Measurements from ENCODE around the gene SND1. TPM values are rescaled to one million over a fixed set of nuclear protein-coding genes. Genes with fewer than 3 reads are reported as not detected.

The SND1 gene
- total and polyA plus RNA-seq, 7 experiments from 2014 or later: 68.6 to 253 (median 137) TPM

DNA sequence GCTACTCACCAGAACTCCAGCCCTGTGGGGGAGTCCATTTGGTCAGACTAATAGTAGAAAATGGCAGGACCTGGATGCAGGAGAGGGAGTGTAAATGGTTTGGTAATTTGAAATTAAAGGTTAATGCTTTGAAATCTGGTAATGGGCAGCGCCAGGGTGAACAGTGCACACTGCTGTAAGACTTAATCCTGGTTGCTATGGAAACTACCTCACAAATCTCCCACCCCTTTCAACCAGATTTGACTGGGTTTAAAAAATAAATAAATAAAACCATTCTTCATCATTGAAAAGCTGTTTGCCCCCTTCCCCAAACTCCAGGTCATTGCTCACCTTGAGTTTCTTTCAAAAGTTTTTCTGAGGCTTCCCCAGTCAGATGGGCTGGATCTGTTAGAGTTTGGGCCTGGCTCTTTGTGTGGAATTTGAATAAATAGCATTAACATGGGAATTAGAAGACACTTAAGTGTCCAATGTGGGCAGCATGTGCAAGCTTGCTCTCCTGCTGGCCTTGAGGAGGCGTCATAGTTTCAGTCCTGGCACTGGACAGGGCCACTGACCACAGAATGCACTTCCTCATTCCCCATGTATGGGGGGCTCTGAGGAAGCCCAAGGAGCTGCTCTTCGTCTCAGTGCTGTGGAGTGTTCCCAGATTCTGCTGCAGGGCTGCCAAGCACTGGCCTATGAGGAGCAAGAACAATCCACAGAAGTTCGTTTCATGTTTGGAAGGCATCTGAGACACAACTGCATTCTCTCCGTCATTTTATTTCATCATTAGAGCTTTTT, 288.6 kb downstream of the SND1 start:
- intact Hi-C loops (cut with micrococcal nuclease): no loop called here
- Mint-ChIP-seq H3K36me3 (peaks cover 0 to 50% (median 13%) of the 10 kb centered on the region in 5 donors), H3K9me3 (no peaks in the 10 kb centered on the region), H3K4me1 (peaks cover 0 to 6% (median 1%) of the 10 kb centered on the region in 7 donors), H3K4me3 (no peak overlapping the region), H3K27ac (no peak overlapping the region), H3K27me3 (no peaks in the 10 kb centered on the region)
- Histone ChIP-seq H3K36me3 (ENCODE audit: control insufficient read depth in 2 of 3, insufficient read depth in 3 of 3, low read length in 3 of 3) (peaks cover 0 to 15% (median 0%) of the 10 kb centered on the region in 3 experiments), H3K9me3 (ENCODE audit: control insufficient read depth in 2 of 3, low read length in 3 of 3) (no peaks in the 10 kb centered on the region), H3K27me3 (ENCODE audit: control insufficient read depth in 2 of 2, insufficient read depth in 2 of 2, low read length in 2 of 2) (no peaks in the 10 kb centered on the region), H3K4me1 (ENCODE audit: control insufficient read depth in 2 of 2, insufficient read depth in 2 of 2, low read length in 2 of 2) (no peaks in the 10 kb centered on the region), H3K4me3 (ENCODE audit: low read length) (no peak overlapping the region), H3K27ac (ENCODE audit: low read depth, low read length) (no peak overlapping the region)
- ChIA-PET CTCF (no interaction called here), POLR2A (no interaction called here)
- no peak for ATAC-seq
- no peak for DNase-seq

DNA sequence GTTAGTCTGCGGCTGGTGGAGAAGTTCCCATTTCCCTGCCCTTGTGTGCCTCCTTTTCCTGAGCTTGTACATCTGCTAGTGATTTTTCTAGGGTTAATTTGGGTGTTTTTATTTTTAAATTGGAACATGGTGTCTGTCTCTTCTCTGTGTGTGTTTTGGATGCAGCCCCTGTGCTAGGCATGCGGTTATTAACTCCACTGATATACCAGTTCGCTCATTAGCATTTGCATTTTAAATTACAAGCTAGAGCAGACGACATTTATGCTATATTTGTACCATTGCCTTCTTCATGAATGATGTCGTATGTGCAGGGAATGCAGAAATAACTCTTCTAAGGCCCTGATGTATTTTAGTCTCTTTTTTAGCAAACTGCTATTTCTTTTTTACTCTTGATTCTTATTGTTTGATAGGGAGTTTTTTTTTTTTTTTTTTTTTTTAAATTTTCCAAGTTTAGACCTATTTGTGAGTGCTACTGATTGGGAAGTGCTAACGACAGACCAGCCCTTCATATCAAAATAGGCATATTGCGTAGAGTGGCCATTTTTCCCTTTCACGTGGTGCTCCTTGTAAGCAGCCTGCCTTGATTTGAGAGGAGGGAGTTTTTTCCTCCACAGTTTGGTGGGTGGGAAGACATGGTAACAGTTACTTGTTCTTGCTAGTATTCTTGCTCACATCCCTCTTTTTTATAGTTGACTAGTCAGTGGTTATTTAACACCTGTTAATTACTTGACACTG, 289.6 kb downstream of the SND1 start:
- no peak for ATAC-seq
- no peak overlapping the region for H3K27ac ChIP-seq (ENCODE audit: low read depth, low read length)
- Mint-ChIP-seq H3K27me3 (no peaks in the 10 kb centered on the region), H3K9me3 (no peaks in the 10 kb centered on the region), H3K36me3 (peaks cover 0 to 50% (median 14%) of the 10 kb centered on the region in 5 donors), H3K4me3 (no peak overlapping the region), H3K27ac (no peak overlapping the region), H3K4me1 (peaks cover 0 to 7% (median 6%) of the 10 kb centered on the region in 7 donors)
- peaks cover 0 to 15% (median 0%) of the 10 kb centered on the region in 3 experiments for H3K36me3 ChIP-seq (ENCODE audit: control insufficient read depth in 2 of 3, insufficient read depth in 3 of 3, low read length in 3 of 3)
- H3K27me3 ChIP-seq (ENCODE audit: control insufficient read depth in 2 of 2, insufficient read depth in 2 of 2, low read length in 2 of 2): no peaks in the 10 kb centered on the region
- no peak for DNase-seq
- no peaks in the 10 kb centered on the region for H3K4me1 ChIP-seq (ENCODE audit: control insufficient read depth in 2 of 2, insufficient read depth in 2 of 2, low read length in 2 of 2)
- POLR2A ChIA-PET: no interaction called here
- CTCF ChIA-PET: no interaction called here
- intact Hi-C loops (cut with micrococcal nuclease): no loop called here
- no peak overlapping the region for H3K4me3 ChIP-seq (ENCODE audit: low read length)
- no peaks in the 10 kb centered on the region for H3K9me3 ChIP-seq (ENCODE audit: control insufficient read depth in 2 of 3, low read length in 3 of 3)

DNA sequence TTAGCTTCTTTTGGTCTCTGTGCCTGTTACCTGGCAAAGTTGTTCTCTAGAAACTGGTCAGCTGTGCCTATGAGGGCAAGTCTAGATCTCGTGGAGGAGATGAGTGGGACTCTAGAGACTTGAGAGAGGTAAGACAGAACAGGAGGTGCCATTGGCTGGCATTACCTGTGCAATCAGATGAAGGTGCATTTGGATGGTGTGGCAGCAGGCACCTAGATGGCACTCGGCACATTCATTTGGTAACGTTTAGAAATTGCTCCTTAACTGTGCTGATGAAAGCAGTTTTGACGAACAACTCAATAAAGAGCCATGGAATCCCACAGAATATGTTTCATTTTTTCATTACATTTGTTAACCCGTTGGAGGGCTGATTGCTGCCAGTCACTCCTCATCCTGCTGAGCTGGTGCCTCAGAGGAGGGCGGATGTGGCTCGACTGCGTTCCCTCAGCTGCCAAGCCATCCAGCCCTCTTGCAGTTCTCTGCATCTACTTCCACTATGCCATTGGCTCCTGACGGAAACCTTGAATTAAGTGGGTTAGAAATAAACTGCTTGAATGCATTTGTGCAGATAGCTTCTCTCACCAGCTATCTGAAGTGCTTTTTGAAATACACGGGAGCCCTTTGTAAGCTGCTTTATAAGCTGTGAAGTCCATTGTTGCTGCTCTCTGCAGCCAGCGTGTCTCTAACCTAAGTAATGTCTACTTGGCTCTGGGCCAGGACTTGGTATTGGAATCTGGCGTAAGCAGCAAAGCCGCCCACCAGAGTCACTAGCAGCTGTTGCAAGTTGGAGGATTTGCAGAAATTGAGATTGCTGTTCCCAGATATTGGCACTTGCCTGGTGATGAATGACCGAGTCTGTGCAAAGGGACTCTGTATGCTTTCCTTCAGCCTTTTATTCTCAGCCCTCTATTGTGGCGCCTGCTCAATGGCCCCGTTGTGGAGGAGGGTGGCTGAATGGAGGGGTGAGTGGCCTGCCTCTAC, 291.8 kb downstream of the SND1 start:
- H3K9me3 ChIP-seq (ENCODE audit: control insufficient read depth in 2 of 3, low read length in 3 of 3): no peaks in the 10 kb centered on the region
- Mint-ChIP-seq H3K4me1 (peaks cover 0 to 7% (median 4%) of the 10 kb centered on the region in 7 donors), H3K27ac (no peak overlapping the region), H3K9me3 (peaks cover 0 to 2% (median 0%) of the 10 kb centered on the region in 11 donors), H3K27me3 (no peaks in the 10 kb centered on the region), H3K4me3 (no peak overlapping the region), H3K36me3 (peaks cover 0 to 50% (median 17%) of the 10 kb centered on the region in 5 donors)
- no peak overlapping the region for H3K27ac ChIP-seq (ENCODE audit: low read depth, low read length)
- no peaks in the 10 kb centered on the region for H3K4me1 ChIP-seq (ENCODE audit: control insufficient read depth in 2 of 2, insufficient read depth in 2 of 2, low read length in 2 of 2)
- H3K36me3 ChIP-seq (ENCODE audit: control insufficient read depth in 2 of 3, insufficient read depth in 3 of 3, low read length in 3 of 3): peaks cover 0 to 15% (median 0%) of the 10 kb centered on the region in 3 experiments
- no peaks in the 10 kb centered on the region for H3K27me3 ChIP-seq (ENCODE audit: control insufficient read depth in 2 of 2, insufficient read depth in 2 of 2, low read length in 2 of 2)
- intact Hi-C loops (cut with micrococcal nuclease): no loop called here
- H3K4me3 ChIP-seq (ENCODE audit: low read length): no peak overlapping the region
- no peak for ATAC-seq
- ChIA-PET CTCF (interaction anchor here (0.6 kb wide), 1 partner anchor 1144 kb away, joined by 3 read pairs; no protein-coding TSS in a partner anchor), POLR2A (no interaction called here)
- DNase-seq: no peak

DNA sequence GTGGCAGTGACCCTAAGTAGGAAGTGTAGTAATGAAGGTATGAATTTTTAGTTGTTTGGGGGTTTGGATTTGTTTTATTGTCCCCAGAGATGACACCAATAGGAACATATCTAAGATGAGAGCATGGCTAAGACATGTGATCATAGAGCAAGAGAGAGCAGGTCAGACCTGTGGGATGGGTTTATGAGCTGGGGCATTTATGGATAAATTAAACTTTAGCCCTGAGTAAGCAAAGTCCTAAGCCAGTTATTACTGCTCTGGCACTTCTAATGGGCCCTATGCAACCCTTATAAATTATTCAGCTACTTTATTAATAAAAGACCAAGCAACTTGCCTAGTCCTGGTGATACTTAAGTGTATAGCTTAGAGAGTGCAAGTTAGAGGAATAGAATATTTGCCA, 294.1 kb downstream of the SND1 start:
- Histone ChIP-seq H3K4me3 (ENCODE audit: low read length) (no peak overlapping the region), H3K27me3 (ENCODE audit: control insufficient read depth in 2 of 2, insufficient read depth in 2 of 2, low read length in 2 of 2) (no peaks in the 10 kb centered on the region), H3K4me1 (ENCODE audit: control insufficient read depth in 2 of 2, insufficient read depth in 2 of 2, low read length in 2 of 2) (no peaks in the 10 kb centered on the region), H3K9me3 (ENCODE audit: control insufficient read depth in 2 of 3, low read length in 3 of 3) (no peaks in the 10 kb centered on the region), H3K27ac (ENCODE audit: low read depth, low read length) (no peak overlapping the region), H3K36me3 (ENCODE audit: control insufficient read depth in 2 of 3, insufficient read depth in 3 of 3, low read length in 3 of 3) (peaks cover 0 to 10% (median 0%) of the 10 kb centered on the region in 3 experiments)
- no peak overlapping the region for H3K4me3 Mint-ChIP-seq
- peaks cover 0 to 7% (median 4%) of the 10 kb centered on the region in 7 donors for H3K4me1 Mint-ChIP-seq
- H3K27me3 Mint-ChIP-seq: no peaks in the 10 kb centered on the region
- ATAC-seq (no peak), DNase-seq (no peak)
- POLR2A ChIA-PET: interaction anchor here (0.5 kb wide), 1 partner anchor 44 kb away, joined by 3 read pairs; no protein-coding TSS in a partner anchor
- intact Hi-C loops (cut with micrococcal nuclease): no loop called here
- no peak overlapping the region for H3K27ac Mint-ChIP-seq
- CTCF ChIA-PET: no interaction called here
- H3K9me3 Mint-ChIP-seq: peaks cover 0 to 2% (median 0%) of the 10 kb centered on the region in 11 donors
- peaks cover 0 to 50% (median 19%) of the 10 kb centered on the region in 5 donors for H3K36me3 Mint-ChIP-seq

DNA sequence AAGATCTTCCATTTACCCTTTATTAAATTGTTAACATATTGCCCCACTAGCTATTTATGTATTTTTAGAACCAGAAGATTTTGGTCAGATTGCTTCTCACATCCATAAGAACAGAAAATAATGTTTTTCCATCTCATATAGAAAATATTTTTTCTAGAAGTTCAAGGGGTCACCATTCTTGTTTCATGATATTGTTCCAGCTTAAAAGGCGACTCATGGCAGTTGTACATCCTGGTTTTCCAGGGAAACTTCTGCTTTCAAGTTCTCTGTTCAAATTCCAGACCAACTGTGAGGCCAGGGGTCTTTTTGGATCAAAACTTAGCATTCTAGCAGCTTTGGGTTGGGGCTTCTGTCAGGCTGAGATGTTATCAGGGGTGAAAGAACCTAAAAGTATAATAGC, 294.9 kb downstream of the SND1 start:
- H3K27me3 Mint-ChIP-seq: no peaks in the 10 kb centered on the region
- CTCF ChIA-PET: no interaction called here
- Histone ChIP-seq H3K4me1 (ENCODE audit: control insufficient read depth in 2 of 2, insufficient read depth in 2 of 2, low read length in 2 of 2) (no peaks in the 10 kb centered on the region), H3K27me3 (ENCODE audit: control insufficient read depth in 2 of 2, insufficient read depth in 2 of 2, low read length in 2 of 2) (no peaks in the 10 kb centered on the region), H3K36me3 (ENCODE audit: control insufficient read depth in 2 of 3, insufficient read depth in 3 of 3, low read length in 3 of 3) (peaks cover 0 to 10% (median 0%) of the 10 kb centered on the region in 3 experiments), H3K9me3 (ENCODE audit: control insufficient read depth in 2 of 3, low read length in 3 of 3) (no peaks in the 10 kb centered on the region), H3K4me3 (ENCODE audit: low read length) (no peak overlapping the region), H3K27ac (ENCODE audit: low read depth, low read length) (no peak overlapping the region)
- intact Hi-C loops (cut with micrococcal nuclease): no loop called here
- POLR2A ChIA-PET: interaction anchor here (0.5 kb wide), 1 partner anchor 45 kb away, joined by 3 read pairs; no protein-coding TSS in a partner anchor
- ATAC-seq: no peak
- H3K36me3 Mint-ChIP-seq: peaks cover 0 to 51% (median 17%) of the 10 kb centered on the region in 5 donors
- peaks cover 0 to 7% (median 4%) of the 10 kb centered on the region in 7 donors for H3K4me1 Mint-ChIP-seq
- no peak for DNase-seq
- H3K9me3 Mint-ChIP-seq: peaks cover 0 to 2% (median 0%) of the 10 kb centered on the region in 11 donors
- H3K27ac Mint-ChIP-seq: no peak overlapping the region
- H3K4me3 Mint-ChIP-seq: no peak overlapping the region

DNA sequence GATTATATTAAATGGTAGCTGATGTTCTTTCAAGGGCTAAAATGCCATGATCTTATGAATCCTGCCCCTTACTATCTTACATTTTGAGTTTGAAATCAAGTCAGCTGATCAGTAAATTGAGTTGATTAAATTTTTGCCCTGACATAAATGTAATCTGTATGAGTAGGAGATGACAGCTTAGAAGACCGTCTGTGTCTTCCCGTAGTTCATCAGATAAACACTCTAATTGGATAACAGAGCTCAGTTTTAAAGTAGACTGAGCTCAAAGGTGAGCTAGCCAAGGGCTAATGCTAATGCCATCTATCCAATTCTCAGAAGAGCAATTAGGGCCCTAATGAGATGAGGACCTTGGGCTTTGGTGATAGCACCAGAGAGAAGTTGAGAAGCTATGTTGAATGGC, 296.3 kb downstream of the SND1 start:
- Histone ChIP-seq H3K27ac (ENCODE audit: low read depth, low read length) (no peak overlapping the region), H3K27me3 (ENCODE audit: control insufficient read depth in 2 of 2, insufficient read depth in 2 of 2, low read length in 2 of 2) (no peaks in the 10 kb centered on the region), H3K36me3 (ENCODE audit: control insufficient read depth in 2 of 3, insufficient read depth in 3 of 3, low read length in 3 of 3) (peaks cover 0 to 10% (median 0%) of the 10 kb centered on the region in 3 experiments), H3K4me3 (ENCODE audit: low read length) (no peak overlapping the region), H3K4me1 (ENCODE audit: control insufficient read depth in 2 of 2, insufficient read depth in 2 of 2, low read length in 2 of 2) (no peaks in the 10 kb centered on the region), H3K9me3 (ENCODE audit: control insufficient read depth in 2 of 3, low read length in 3 of 3) (no peaks in the 10 kb centered on the region)
- CTCF ChIA-PET: interaction anchor here (0.6 kb wide), 1 partner anchor 110 kb away, joined by 3 read pairs; no protein-coding TSS in a partner anchor
- ATAC-seq (no peak), DNase-seq (no peak)
- peak overlapping the region in 1 of 9 donors; percentile 13 for H3K27ac Mint-ChIP-seq
- no peak overlapping the region for H3K4me3 Mint-ChIP-seq
- peaks cover 0 to 47% (median 15%) of the 10 kb centered on the region in 5 donors for H3K36me3 Mint-ChIP-seq
- H3K9me3 Mint-ChIP-seq: peaks cover 0 to 4% (median 0%) of the 10 kb centered on the region in 11 donors
- intact Hi-C loops (cut with micrococcal nuclease): no loop called here
- peaks cover 2 to 7% (median 4%) of the 10 kb centered on the region in 7 donors for H3K4me1 Mint-ChIP-seq
- no peaks in the 10 kb centered on the region for H3K27me3 Mint-ChIP-seq
- POLR2A ChIA-PET: no interaction called here
